SJSA1 (cell line): ENCODE data around the gene FHIT. TPM values are rescaled to one million over a fixed set of nuclear protein-coding genes. Genes with fewer than 3 reads are reported as not detected.

ENCODE experiments used
- DNase-seq, 2 experiments: peaks; one replicate each; pipeline ENCODE4 v3.0.0-alpha.2; 2015 to 2020; ENCODE audit warnings: low spot score in 2 of 2, low read depth in 1 of 2
- H3K27ac ChIP-seq: fragments of 250-450 bp; sonication (Bioruptor Pico); 2 replicates; pipeline ENCODE4 v1.5.1; 2020; ENCODE audit warnings: mild to moderate bottlenecking, moderate library complexity
- H3K27me3 ChIP-seq: fragments of 250-450 bp; sonication (Bioruptor Pico); replicated peaks from 2 replicates; pipeline ENCODE4 v1.5.1; 2020; ENCODE audit warnings: mild to moderate bottlenecking, moderate library complexity
- H3K36me3 ChIP-seq: fragments of 250-450 bp; sonication (Bioruptor Pico); 2 replicates; pipeline ENCODE4 v1.5.1; 2020; ENCODE audit warnings: mild to moderate bottlenecking
- H3K4me1 ChIP-seq: fragments of 250-450 bp; sonication (Bioruptor Pico); replicated peaks from 2 replicates; pipeline ENCODE4 v1.6.1; 2021; ENCODE audit warnings: mild to moderate bottlenecking
- H3K4me3 ChIP-seq: fragments of 250-450 bp; sonication (Bioruptor Pico); 2 replicates; pipeline ENCODE4 v1.5.1; 2020; ENCODE audit warnings: mild to moderate bottlenecking
- H3K9me3 ChIP-seq: fragments of 250-450 bp; sonication (Bioruptor Pico); replicated peaks from 2 replicates; pipeline ENCODE4 v1.5.1; 2020; ENCODE audit warnings: mild to moderate bottlenecking
- total RNA-seq: library from RNA; depleted of rRNA; stranded (reverse); fragments of >200 nt; shearing (Covaris generic); gene quantifications from 2 replicates; pipeline ENCODE4 v1.2.3, GENCODE V29; 2014

FHIT gene
- total RNA-seq, 1 experiment from 2014 or later, result not detected

GRCh38 chr3:60178931-60179653 is 1072.2 kb downstream of the FHIT start:
- no peaks in the 10 kb centered on the region for H3K9me3 ChIP-seq
- H3K4me1 ChIP-seq, result no peaks in the 10 kb centered on the region
- H3K27ac ChIP-seq, result no peak overlapping the region
- H3K4me3 ChIP-seq, result no peak overlapping the region
- no peaks in the 10 kb centered on the region for H3K27me3 ChIP-seq
- H3K36me3 ChIP-seq, result no peaks in the 10 kb centered on the region
- DNase-seq, result no peak

- no peaks in the 10 kb centered on the region for H3K9me3 ChIP-seq
- no peak overlapping the region for H3K4me3 ChIP-seq
- H3K4me1 ChIP-seq, result no peaks in the 10 kb centered on the region
- H3K36me3 ChIP-seq, result no peaks in the 10 kb centered on the region
- no peak overlapping the region for H3K27ac ChIP-seq
- H3K27me3 ChIP-seq, result no peaks in the 10 kb centered on the region
- no peak for DNase-seq
These were observed 1073.5 kb downstream of the FHIT start for GRCh38 chr3:60177726-60178125.

GRCh38 chr3:60176614-60177013 is 1074.6 kb downstream of the FHIT start:
- H3K27ac ChIP-seq, result no peak overlapping the region
- no peaks in the 10 kb centered on the region for H3K36me3 ChIP-seq
- H3K4me3 ChIP-seq, result no peak overlapping the region
- no peaks in the 10 kb centered on the region for H3K4me1 ChIP-seq
- no peaks in the 10 kb centered on the region for H3K27me3 ChIP-seq
- no peak for DNase-seq
- H3K9me3 ChIP-seq, result no peaks in the 10 kb centered on the region

GRCh38 chr3:60175680-60176079 is 1075.6 kb downstream of the FHIT start:
- no peak overlapping the region for H3K4me3 ChIP-seq
- H3K27ac ChIP-seq, result no peak overlapping the region
- no peaks in the 10 kb centered on the region for H3K36me3 ChIP-seq
- no peaks in the 10 kb centered on the region for H3K27me3 ChIP-seq
- DNase-seq, result no peak
- no peaks in the 10 kb centered on the region for H3K4me1 ChIP-seq
- H3K9me3 ChIP-seq, result no peaks in the 10 kb centered on the region

- no peak overlapping the region for H3K27ac ChIP-seq
- H3K27me3 ChIP-seq, result no peaks in the 10 kb centered on the region
- H3K4me3 ChIP-seq, result no peak overlapping the region
- no peaks in the 10 kb centered on the region for H3K4me1 ChIP-seq
- H3K36me3 ChIP-seq, result no peaks in the 10 kb centered on the region
- H3K9me3 ChIP-seq, result no peaks in the 10 kb centered on the region
- DNase-seq, result no peak
These were observed 1081.5 kb downstream of the FHIT start for GRCh38 chr3:60169755-60170154.

GRCh38 chr3:60167186-60167585 is 1084.1 kb downstream of the FHIT start:
- no peak overlapping the region for H3K27ac ChIP-seq

GRCh38 chr3:60160822-60161748 is 1090.2 kb downstream of the FHIT start:
- no peaks in the 10 kb centered on the region for H3K4me1 ChIP-seq
- no peak overlapping the region for H3K4me3 ChIP-seq
- H3K36me3 ChIP-seq, result no peaks in the 10 kb centered on the region
- no peaks in the 10 kb centered on the region for H3K27me3 ChIP-seq
- no peaks in the 10 kb centered on the region for H3K9me3 ChIP-seq
- no peak overlapping the region for H3K27ac ChIP-seq
- no peak for DNase-seq

More at GRCh38 chr3:60167186-60167585, 1084.1 kb downstream of the FHIT start:
- Histone ChIP-seq H3K4me1 (no peaks in the 10 kb centered on the region), H3K4me3 (no peak overlapping the region), H3K9me3 (no peaks in the 10 kb centered on the region), H3K36me3 (no peaks in the 10 kb centered on the region), H3K27me3 (no peaks in the 10 kb centered on the region)
- DNase-seq, result no peak

GRCh38 chr3:60160111-60160821 is 1091.0 kb downstream of the FHIT start:
- H3K36me3 ChIP-seq, result no peaks in the 10 kb centered on the region
- no peaks in the 10 kb centered on the region for H3K9me3 ChIP-seq
- no peak for DNase-seq
- no peak overlapping the region for H3K4me3 ChIP-seq
- H3K27me3 ChIP-seq, result no peaks in the 10 kb centered on the region
- no peak overlapping the region for H3K27ac ChIP-seq
- H3K4me1 ChIP-seq, result no peaks in the 10 kb centered on the region

- DNase-seq, result no peak
- Histone ChIP-seq H3K27ac (no peak overlapping the region), H3K9me3 (no peaks in the 10 kb centered on the region), H3K4me3 (no peak overlapping the region), H3K4me1 (no peaks in the 10 kb centered on the region), H3K36me3 (no peaks in the 10 kb centered on the region), H3K27me3 (no peaks in the 10 kb centered on the region)
These were observed 1093.2 kb downstream of the FHIT start for GRCh38 chr3:60158035-60158434.

GRCh38 chr3:60154011-60154410 is 1097.2 kb downstream of the FHIT start:
- H3K4me1 ChIP-seq, result no peaks in the 10 kb centered on the region
- H3K27me3 ChIP-seq, result no peaks in the 10 kb centered on the region
- no peaks in the 10 kb centered on the region for H3K9me3 ChIP-seq
- no peak for DNase-seq
- H3K27ac ChIP-seq, result no peak overlapping the region
- no peak overlapping the region for H3K4me3 ChIP-seq
- H3K36me3 ChIP-seq, result no peaks in the 10 kb centered on the region

- no peak overlapping the region for H3K4me3 ChIP-seq
- no peaks in the 10 kb centered on the region for H3K27me3 ChIP-seq
- no peaks in the 10 kb centered on the region for H3K36me3 ChIP-seq
- H3K4me1 ChIP-seq, result no peaks in the 10 kb centered on the region
- H3K9me3 ChIP-seq, result no peaks in the 10 kb centered on the region
- no peak for DNase-seq
- H3K27ac ChIP-seq, result no peak overlapping the region
These were observed 1097.8 kb downstream of the FHIT start for GRCh38 chr3:60153221-60153999.

- Histone ChIP-seq H3K4me3 (no peak overlapping the region), H3K9me3 (no peaks in the 10 kb centered on the region), H3K27ac (no peak overlapping the region), H3K36me3 (no peaks in the 10 kb centered on the region), H3K4me1 (no peaks in the 10 kb centered on the region), H3K27me3 (no peaks in the 10 kb centered on the region)
- DNase-seq, result no peak
These were observed 1101.8 kb downstream of the FHIT start for GRCh38 chr3:60149501-60149900.

GRCh38 chr3:60147249-60147950 is 1103.9 kb downstream of the FHIT start:
- DNase-seq, result no peak
- Histone ChIP-seq H3K4me1 (no peaks in the 10 kb centered on the region), H3K27me3 (no peaks in the 10 kb centered on the region), H3K9me3 (no peaks in the 10 kb centered on the region), H3K27ac (no peak overlapping the region), H3K36me3 (no peaks in the 10 kb centered on the region), H3K4me3 (no peak overlapping the region)
